ENCODE measurements around the gene CLK4.

The CLK4 gene

GRCh38 chr5:178553517-178553916 lies 73.3 kb downstream of the CLK4 start:
- DNase-seq (ENCODE audit: low read depth in 2 of 2) = no peak
